Measurements from ENCODE around the gene ANKRA2. TPM values are rescaled to one million over a fixed set of nuclear protein-coding genes. Genes with fewer than 3 reads are reported as not detected.

The ANKRA2 gene
- polyA plus RNA-seq, 1 of the 3 experiments (the other 2 are of a cell fraction) = 14.5 TPM

DNA sequence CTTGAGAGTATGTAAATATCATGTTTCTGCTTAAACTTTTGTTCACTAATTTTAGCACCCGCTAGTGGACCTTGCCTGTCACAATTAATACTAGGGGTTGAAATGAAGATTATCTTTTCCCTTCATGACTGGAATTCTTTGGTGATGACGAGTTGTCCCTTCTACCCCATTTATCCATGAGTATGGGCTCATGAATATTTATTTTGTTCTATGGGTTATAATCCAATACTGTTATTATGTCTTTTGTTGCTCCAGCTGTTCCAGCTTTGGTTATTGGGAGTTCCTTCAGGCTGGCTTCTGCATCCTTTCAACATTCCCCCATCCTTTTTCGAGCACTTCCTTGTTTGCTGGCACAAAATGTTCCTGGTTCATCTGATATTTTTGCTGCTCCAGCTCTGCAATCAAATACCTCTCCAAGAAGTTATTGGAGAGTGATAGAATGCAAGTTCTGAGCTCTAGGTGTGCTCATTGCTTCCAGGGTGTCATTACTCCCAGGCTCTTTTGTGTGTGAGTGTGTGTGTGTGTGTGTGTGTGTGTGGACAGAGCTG, 40.8 kb upstream of the ANKRA2 start:
- H3K27me3 ChIP-seq (ENCODE audit: insufficient read depth) = no peaks in the 10 kb centered on the region
- no peaks in the 10 kb centered on the region for H4K20me1 ChIP-seq (ENCODE audit: insufficient read depth)
- H3K79me2 ChIP-seq (ENCODE audit: insufficient read depth) = no peaks in the 10 kb centered on the region
- H3K36me3 ChIP-seq (replicated peaks in 1 of 2; ENCODE audit: control insufficient read depth in 1 of 2, insufficient read depth in 2 of 2, low read length in 1 of 2) = no peaks in the 10 kb centered on the region
- TF ChIP-seq MXI1 (IDR thresholded peaks at IDR 0.05; ENCODE audit: low read depth, low read length) (no peak), TCF12 (IDR thresholded peaks at IDR 0.05) (no peak), NRF1 (IDR thresholded peaks at IDR 0.05; ENCODE audit: low read depth, low read length) (no peak), FOXJ3 (CRISPR knock-in tag; IDR thresholded peaks at IDR 0.05) (no peak), GABPA (IDR thresholded peaks at IDR 0.05; ENCODE audit: low read depth) (no peak), FOXM1 (IDR thresholded peaks at IDR 0.05; ENCODE audit: low read depth) (no peak), POLR2AphosphoS5 (IDR thresholded peaks at IDR 0.05; ENCODE audit: low read depth, low read length) (no peak), RXRA (IDR thresholded peaks at IDR 0.05; ENCODE audit: borderline replicate concordance, low read depth) (no peak)
- TF ChIP-seq, protein P1, sequence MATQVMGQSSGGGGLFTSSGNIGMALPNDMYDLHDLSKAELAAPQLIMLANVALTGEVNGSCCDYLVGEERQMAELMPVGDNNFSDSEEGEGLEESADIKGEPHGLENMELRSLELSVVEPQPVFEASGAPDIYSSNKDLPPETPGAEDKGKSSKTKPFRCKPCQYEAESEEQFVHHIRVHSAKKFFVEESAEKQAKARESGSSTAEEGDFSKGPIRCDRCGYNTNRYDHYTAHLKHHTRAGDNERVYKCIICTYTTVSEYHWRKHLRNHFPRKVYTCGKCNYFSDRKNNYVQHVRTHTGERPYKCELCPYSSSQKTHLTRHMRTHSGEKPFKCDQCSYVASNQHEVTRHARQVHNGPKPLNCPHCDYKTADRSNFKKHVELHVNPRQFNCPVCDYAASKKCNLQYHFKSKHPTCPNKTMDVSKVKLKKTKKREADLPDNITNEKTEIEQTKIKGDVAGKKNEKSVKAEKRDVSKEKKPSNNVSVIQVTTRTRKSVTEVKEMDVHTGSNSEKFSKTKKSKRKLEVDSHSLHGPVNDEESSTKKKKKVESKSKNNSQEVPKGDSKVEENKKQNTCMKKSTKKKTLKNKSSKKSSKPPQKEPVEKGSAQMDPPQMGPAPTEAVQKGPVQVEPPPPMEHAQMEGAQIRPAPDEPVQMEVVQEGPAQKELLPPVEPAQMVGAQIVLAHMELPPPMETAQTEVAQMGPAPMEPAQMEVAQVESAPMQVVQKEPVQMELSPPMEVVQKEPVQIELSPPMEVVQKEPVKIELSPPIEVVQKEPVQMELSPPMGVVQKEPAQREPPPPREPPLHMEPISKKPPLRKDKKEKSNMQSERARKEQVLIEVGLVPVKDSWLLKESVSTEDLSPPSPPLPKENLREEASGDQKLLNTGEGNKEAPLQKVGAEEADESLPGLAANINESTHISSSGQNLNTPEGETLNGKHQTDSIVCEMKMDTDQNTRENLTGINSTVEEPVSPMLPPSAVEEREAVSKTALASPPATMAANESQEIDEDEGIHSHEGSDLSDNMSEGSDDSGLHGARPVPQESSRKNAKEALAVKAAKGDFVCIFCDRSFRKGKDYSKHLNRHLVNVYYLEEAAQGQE (IDR thresholded peaks at IDR 0.05; ENCODE audit: low read depth, low read length) = no peak
- TF ChIP-seq, protein P2, sequence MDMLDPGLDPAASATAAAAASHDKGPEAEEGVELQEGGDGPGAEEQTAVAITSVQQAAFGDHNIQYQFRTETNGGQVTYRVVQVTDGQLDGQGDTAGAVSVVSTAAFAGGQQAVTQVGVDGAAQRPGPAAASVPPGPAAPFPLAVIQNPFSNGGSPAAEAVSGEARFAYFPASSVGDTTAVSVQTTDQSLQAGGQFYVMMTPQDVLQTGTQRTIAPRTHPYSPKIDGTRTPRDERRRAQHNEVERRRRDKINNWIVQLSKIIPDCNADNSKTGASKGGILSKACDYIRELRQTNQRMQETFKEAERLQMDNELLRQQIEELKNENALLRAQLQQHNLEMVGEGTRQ (IDR thresholded peaks at IDR 0.05; ENCODE audit: borderline replicate concordance, low read depth, low read length) = no peak
- TF ChIP-seq, protein P3, sequence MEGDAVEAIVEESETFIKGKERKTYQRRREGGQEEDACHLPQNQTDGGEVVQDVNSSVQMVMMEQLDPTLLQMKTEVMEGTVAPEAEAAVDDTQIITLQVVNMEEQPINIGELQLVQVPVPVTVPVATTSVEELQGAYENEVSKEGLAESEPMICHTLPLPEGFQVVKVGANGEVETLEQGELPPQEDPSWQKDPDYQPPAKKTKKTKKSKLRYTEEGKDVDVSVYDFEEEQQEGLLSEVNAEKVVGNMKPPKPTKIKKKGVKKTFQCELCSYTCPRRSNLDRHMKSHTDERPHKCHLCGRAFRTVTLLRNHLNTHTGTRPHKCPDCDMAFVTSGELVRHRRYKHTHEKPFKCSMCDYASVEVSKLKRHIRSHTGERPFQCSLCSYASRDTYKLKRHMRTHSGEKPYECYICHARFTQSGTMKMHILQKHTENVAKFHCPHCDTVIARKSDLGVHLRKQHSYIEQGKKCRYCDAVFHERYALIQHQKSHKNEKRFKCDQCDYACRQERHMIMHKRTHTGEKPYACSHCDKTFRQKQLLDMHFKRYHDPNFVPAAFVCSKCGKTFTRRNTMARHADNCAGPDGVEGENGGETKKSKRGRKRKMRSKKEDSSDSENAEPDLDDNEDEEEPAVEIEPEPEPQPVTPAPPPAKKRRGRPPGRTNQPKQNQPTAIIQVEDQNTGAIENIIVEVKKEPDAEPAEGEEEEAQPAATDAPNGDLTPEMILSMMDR (IDR thresholded peaks at IDR 0.05) = no peak; the same call in 1 of the 2 replicates
- TF ChIP-seq, protein P4, sequence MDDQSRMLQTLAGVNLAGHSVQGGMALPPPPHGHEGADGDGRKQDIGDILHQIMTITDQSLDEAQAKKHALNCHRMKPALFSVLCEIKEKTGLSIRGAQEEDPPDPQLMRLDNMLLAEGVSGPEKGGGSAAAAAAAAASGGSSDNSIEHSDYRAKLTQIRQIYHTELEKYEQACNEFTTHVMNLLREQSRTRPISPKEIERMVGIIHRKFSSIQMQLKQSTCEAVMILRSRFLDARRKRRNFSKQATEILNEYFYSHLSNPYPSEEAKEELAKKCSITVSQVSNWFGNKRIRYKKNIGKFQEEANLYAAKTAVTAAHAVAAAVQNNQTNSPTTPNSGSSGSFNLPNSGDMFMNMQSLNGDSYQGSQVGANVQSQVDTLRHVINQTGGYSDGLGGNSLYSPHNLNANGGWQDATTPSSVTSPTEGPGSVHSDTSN (IDR thresholded peaks at IDR 0.05) = no peak
- TF ChIP-seq, protein P5, sequence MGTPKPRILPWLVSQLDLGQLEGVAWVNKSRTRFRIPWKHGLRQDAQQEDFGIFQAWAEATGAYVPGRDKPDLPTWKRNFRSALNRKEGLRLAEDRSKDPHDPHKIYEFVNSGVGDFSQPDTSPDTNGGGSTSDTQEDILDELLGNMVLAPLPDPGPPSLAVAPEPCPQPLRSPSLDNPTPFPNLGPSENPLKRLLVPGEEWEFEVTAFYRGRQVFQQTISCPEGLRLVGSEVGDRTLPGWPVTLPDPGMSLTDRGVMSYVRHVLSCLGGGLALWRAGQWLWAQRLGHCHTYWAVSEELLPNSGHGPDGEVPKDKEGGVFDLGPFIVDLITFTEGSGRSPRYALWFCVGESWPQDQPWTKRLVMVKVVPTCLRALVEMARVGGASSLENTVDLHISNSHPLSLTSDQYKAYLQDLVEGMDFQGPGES (IDR thresholded peaks at IDR 0.05; ENCODE audit: low read depth, low read length) = no peak
- H3K27ac ChIP-seq (ENCODE audit: low read depth in 2 of 2, low read length in 1 of 2) = no peak overlapping the region
- H3K9me2 ChIP-seq = no peaks in the 10 kb centered on the region
- no peak overlapping the region for H2AFZ ChIP-seq (ENCODE audit: low read depth)
- H3F3A ChIP-seq (replicated peaks; ENCODE audit: insufficient read depth) = peaks cover 4% of the 10 kb centered on the region
- H3K4me2 ChIP-seq = no peak overlapping the region
- no peak overlapping the region for H3K4me3 ChIP-seq (ENCODE audit: low read depth in 2 of 2, low read length in 1 of 2)
- H3K4me1 ChIP-seq (ENCODE audit: control insufficient read depth in 1 of 2, insufficient read depth in 2 of 2, low read depth in 1 of 2, low read length in 1 of 2) = no peaks in the 10 kb centered on the region; a peak in 1 of 4 replicates
- ChIA-PET CTCF (interaction anchor here (0.9 to 1.0 kb wide), 2 partner anchors 15 to 185 kb away, joined by 3 read pairs; no protein-coding TSS in a partner anchor), POLR2A (no interaction called here)
- no peak overlapping the region for H3K9ac ChIP-seq
- DNase-seq = no peak
- 58% methylated on average over 3 of the region's 3 CpGs for WGBS (ENCODE audit: low lambda C conversion rate)
- no peaks in the 10 kb centered on the region for H3K9me3 ChIP-seq

All from SK-N-SH (cell line).